VCaP (cell line): ENCODE measurements around the gene RYR3.

Source experiments
- H3K27ac ChIP-seq: fragments of 450-650 bp; 2 replicates; pipeline ENCODE4 v1.5.1; 2017
- TF ChIP-seq, protein P1 (sequence below): fragments of 450-650 bp; conservative IDR thresholded peaks from 2 replicates; pipeline ENCODE4 v1.5.1; 2017; ENCODE audit warnings: mild to moderate bottlenecking, moderate library complexity

Gene RYR3

DNA sequence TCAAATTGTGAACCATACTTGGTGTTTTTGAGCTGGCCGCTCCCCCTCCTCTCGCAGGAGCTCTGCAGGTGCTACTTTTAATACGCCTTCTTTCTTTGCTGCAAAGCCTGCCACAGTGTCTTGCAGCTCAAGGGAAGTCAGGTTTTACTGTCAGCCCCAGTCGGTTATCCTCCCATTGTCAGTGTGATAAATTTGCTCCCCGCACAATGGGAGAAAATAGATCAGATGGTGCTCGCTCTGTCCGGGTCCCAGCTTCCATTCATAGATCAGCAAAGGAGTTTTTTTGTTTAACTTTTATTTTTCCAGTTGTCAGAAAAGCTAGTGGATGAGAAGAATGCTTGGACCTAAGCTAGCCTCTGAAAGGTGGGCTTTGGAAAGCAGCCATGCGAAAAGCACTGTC lies 207.7 kb downstream of the RYR3 start:
- TF ChIP-seq, protein P1, sequence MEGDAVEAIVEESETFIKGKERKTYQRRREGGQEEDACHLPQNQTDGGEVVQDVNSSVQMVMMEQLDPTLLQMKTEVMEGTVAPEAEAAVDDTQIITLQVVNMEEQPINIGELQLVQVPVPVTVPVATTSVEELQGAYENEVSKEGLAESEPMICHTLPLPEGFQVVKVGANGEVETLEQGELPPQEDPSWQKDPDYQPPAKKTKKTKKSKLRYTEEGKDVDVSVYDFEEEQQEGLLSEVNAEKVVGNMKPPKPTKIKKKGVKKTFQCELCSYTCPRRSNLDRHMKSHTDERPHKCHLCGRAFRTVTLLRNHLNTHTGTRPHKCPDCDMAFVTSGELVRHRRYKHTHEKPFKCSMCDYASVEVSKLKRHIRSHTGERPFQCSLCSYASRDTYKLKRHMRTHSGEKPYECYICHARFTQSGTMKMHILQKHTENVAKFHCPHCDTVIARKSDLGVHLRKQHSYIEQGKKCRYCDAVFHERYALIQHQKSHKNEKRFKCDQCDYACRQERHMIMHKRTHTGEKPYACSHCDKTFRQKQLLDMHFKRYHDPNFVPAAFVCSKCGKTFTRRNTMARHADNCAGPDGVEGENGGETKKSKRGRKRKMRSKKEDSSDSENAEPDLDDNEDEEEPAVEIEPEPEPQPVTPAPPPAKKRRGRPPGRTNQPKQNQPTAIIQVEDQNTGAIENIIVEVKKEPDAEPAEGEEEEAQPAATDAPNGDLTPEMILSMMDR: no peak

DNA sequence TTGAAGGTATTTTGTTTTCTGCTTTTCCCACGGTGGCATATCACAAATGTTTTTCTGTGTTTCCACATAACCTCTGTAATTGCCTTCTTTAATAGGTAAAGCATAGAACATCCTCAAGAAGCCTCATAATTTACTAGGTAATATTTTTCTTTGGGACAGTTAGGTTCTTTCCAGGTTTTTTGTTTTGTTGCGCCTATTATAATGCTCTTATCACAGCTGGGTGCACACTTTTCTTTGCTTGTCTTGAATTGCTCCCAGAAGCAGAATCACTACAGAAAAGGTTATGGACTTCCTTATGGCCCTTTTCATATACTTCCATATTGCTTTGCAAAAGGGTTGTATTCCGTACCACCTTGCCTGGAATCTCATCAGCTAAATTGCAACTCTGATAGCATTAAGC lies 213.5 kb downstream of the RYR3 start:
- TF ChIP-seq, protein P1: no peak
- H3K27ac ChIP-seq: no peak overlapping the region

More for the DNA sequence above, 207.7 kb downstream of the RYR3 start:
- no peak overlapping the region for H3K27ac ChIP-seq

DNA sequence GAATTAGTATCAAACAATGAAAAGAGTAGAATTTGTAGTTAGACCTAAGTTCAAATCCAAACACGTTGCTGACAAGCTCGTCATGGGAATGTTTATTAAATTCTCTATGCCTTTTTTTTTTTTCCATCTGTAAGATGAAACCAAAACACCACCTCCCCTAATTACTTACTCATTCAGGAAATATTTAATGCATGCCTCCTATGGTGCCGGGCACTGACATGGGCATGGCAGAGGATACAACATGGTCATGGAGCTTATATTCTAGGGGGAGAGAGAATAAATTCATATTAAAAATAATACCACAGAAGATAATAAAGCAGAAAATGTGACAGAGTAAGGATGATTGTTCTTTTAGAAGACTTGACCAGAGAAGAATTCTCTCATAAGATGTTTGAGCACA lies 215.8 kb downstream of the RYR3 start:
- no peak overlapping the region for H3K27ac ChIP-seq
- TF ChIP-seq, protein P1: no peak

DNA sequence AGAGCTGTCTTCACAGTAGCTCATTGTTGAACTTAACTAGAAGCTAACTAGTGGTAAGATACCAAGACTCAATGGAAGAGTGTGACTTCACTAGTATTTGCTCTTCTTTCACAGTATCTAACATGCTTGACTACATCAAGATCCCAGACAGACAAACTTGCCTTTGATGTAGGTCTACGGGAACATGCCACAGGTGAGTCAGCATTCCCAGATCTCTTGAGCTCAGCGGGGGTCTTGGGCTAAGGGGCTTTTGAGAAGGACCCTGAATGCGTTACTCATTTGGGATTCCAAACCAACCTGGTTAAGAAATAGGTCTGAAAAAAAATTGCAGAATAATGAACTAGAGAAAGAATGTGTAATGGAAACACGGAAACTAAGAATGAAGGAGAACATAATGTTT lies 222.4 kb downstream of the RYR3 start:
- no peak overlapping the region for H3K27ac ChIP-seq
- TF ChIP-seq, protein P1: no peak

DNA sequence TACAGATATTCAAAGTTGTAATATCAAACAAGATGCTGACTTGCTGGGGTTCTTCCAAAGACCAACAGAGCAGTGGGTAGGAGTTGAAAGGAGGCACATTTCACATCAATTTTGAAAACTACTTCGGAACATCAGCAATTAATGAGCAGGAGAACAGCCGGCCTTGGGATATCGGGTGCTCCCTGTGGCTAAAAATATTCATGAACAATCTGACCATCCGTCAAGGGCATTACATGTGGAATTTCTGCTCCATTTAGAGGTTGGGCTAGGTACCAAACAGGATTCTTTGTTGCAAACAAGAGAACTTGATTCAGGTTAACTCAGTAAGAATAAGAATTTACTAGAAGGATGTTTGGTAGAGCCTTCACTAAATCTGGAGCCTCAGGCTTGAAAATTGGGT lies 223.9 kb downstream of the RYR3 start:
- TF ChIP-seq, protein P1: no peak
- H3K27ac ChIP-seq: no peak overlapping the region

DNA sequence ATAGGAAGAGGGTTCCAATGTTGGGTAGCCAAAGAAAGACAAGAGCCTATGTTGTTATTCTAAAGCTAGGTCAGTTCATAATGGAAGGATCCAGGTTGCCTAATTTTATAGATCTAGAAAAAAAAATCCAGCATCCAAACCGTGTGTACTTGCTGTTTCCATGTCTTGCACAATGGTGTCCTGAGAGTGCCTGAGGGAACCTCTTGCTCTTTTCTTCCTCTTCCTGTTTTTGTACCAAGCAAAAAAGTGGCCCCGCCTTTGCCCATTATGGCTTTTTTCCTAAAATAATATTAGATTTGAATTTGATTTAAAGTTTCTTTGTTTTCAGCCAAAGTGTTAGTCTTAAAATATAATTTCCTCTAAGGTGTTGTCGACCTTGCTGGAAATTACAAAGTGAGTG lies 224.4 kb downstream of the RYR3 start:
- H3K27ac ChIP-seq: no peak overlapping the region

DNA sequence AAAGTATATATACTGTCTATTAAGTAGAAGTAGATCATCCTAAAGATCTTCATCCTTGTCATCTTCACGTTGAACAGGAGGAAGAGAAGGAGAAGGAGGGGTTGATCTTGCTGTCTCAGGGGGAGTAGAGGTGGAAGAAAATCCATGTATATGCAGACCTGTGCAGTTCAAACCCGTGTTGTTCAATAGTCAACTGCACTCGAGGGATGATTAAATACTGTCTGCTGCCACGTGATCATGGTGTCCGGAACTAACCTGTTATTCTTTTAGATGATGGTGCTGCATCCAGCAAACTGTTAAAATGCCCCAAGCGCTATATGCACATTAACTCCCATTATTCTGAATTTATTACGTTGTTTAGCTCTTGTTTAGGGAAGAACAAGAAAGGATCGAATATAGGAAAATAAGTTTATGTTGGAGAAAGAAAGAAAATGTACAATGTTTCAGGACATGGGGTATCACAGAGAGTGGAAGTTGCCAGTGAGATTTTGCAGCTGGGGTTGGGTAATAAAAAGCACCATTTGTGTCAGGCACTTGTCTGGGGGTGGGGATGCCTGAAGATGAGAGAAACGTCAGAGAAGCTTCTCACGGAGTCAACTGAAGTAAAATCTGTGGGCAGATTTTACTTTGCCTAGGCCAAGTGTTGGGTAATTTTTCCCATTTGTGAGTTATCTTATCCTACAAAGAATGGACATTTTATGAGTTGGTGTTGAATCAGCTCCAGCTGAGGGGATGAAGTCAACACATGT lies 229.2 kb downstream of the RYR3 start:
- TF ChIP-seq, protein P1: no peak
- no peak overlapping the region for H3K27ac ChIP-seq

More for the DNA sequence above, 224.4 kb downstream of the RYR3 start:
- TF ChIP-seq, protein P1: no peak
